ENCODE data around the gene PTPN5.

DNA sequence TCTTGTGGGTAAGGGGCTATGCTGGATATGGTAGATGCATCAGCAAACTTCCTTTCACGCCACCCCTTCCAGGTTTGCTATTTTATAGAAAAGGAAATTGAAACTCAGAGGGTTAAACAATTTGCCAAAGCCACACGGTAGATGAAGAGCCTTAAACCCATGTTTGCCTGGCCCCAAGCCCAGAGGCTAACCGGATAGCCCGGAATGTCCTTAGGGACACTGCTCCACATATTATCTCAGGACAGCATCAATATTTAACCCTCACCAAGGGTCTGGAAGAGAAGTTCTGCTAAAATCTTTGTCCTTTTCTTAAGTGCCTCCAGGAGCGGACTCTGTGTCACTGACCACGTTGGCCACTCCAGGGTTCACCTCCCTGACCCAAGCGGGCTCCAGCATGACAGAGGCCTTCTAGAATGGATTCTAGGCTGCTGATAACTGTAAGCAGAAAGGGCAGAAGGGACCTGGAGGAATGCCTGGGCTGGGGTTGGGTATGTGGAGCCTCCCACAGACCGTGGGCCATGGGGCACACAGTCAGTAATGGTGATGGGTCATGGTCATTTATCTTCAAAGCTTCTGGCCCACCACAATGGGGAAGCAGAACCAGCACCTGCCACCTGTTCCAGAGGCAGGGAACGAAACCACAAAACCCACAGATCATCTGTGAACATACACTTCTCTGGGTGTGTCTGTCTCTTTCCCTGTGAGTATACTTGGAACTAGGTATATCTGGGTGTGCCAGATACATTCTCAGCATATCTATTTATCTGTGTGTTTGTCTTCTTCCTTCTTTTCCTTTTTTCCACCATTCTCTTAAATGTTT is 98.4 kb downstream of the PTPN5 start:
- no peak for TF ChIP-seq POLR2A (IDR thresholded peaks at IDR 0.05)
- TF ChIP-seq, protein P1, sequence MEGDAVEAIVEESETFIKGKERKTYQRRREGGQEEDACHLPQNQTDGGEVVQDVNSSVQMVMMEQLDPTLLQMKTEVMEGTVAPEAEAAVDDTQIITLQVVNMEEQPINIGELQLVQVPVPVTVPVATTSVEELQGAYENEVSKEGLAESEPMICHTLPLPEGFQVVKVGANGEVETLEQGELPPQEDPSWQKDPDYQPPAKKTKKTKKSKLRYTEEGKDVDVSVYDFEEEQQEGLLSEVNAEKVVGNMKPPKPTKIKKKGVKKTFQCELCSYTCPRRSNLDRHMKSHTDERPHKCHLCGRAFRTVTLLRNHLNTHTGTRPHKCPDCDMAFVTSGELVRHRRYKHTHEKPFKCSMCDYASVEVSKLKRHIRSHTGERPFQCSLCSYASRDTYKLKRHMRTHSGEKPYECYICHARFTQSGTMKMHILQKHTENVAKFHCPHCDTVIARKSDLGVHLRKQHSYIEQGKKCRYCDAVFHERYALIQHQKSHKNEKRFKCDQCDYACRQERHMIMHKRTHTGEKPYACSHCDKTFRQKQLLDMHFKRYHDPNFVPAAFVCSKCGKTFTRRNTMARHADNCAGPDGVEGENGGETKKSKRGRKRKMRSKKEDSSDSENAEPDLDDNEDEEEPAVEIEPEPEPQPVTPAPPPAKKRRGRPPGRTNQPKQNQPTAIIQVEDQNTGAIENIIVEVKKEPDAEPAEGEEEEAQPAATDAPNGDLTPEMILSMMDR (IDR thresholded peaks at IDR 0.05): no peak
